H1 (cell line): Measurements from ENCODE around the gene LMNA. TPM values are rescaled to one million over a fixed set of nuclear protein-coding genes. Genes with fewer than 3 reads are reported as not detected.
"Not testable (repeated sequence)": the region's sequence is repeated elsewhere in the genome, so short reads cannot be mapped to it uniquely, and the experiment has no call there.

Experiments
- CTCF ChIA-PET: fragments of 300-600 bp; sonication (Branson Sonifier 250); formaldehyde crosslinking; loops from one replicate; lab custom pipeline; 2021; ENCODE audit not compliant: partially characterized antibody; lab: Charles Lee
- POLR2A ChIA-PET: fragments of 300-600 bp; sonication (Branson Sonifier 250); formaldehyde crosslinking; loops from one replicate; lab custom pipeline; 2021; ENCODE audit warnings: inconsistent platforms; ENCODE audit not compliant: partially characterized antibody; lab: Charles Lee
- DNase-seq, 2 experiments: peaks; one replicate each; pipeline versions ENCODE4 v3.0.0 to v3.0.0-alpha.2; 2010 to 2022; ENCODE audit warnings: low spot score in 2 of 2, low read depth in 1 of 2, mixed read lengths in 1 of 2
- FAIRE-seq: peaks from 2 replicates; lab custom pipeline; 2011; peaks lifted over from hg19 to GRCh38; lab: Jason Lieb, UNC
- H2AFZ ChIP-seq: 2 replicates; pipeline ENCODE4 v1.8.1; 2012; ENCODE audit warnings: low read length, inconsistent platforms
- H2AK5ac ChIP-seq: 2 replicates; pipeline ENCODE4 v1.6.1; 2013; ENCODE audit warnings: low read depth, low read length
- H2BK120ac ChIP-seq: replicated peaks from 2 replicates; pipeline ENCODE3; 2013; ENCODE audit warnings: low read depth, low read length, inconsistent platforms
- H2BK12ac ChIP-seq: 2 replicates; pipeline ENCODE4 v1.6.1; 2013; ENCODE audit warnings: low read depth, low read length
- H2BK15ac ChIP-seq: 2 replicates; pipeline ENCODE4 v1.6.1; 2013; ENCODE audit warnings: low read length
- H2BK20ac ChIP-seq: 2 replicates; pipeline ENCODE4 v1.6.1; 2013; ENCODE audit warnings: low read length
- H2BK5ac ChIP-seq: 2 replicates; pipeline ENCODE4 v1.6.1; 2013; ENCODE audit warnings: low read depth, low read length
- H3K14ac ChIP-seq: 2 replicates; pipeline ENCODE4 v1.6.1; 2013; ENCODE audit warnings: inconsistent platforms; ENCODE audit not compliant: insufficient read length
- H3K18ac ChIP-seq: 2 replicates; pipeline ENCODE4 v1.6.1; 2013; ENCODE audit warnings: low read length; ENCODE audit errors: extremely low read depth
- H3K23ac ChIP-seq: 2 replicates; pipeline ENCODE4 v1.6.1; 2013; ENCODE audit warnings: inconsistent platforms; ENCODE audit not compliant: insufficient read length
- H3K23me2 ChIP-seq: 2 replicates; pipeline ENCODE4 v1.6.1; 2013; ENCODE audit warnings: low read depth, low read length
- H3K27ac ChIP-seq: 2 replicates; pipeline ENCODE4 v1.6.1; 2011; ENCODE audit warnings: low read depth, low read length, inconsistent platforms
- H3K27me3 ChIP-seq, 4 experiments: replicated peaks in 1 of 4; 1 replicate in 1 of 4; 2 replicates in 3 of 4; pipeline versions ENCODE4 v1.6.1 to v1.8.1; 2011 to 2013; ENCODE audit warnings: low read length in 3 of 4, mild to moderate bottlenecking in 3 of 4, inconsistent platforms in 2 of 4, mixed read lengths in 2 of 4, moderate library complexity in 1 of 4; ENCODE audit not compliant: control insufficient read depth in 3 of 4, insufficient read depth in 3 of 4; ENCODE audit errors: extremely low read depth in 1 of 4
- H3K36me3 ChIP-seq, 4 experiments: 2 replicates each; pipeline versions ENCODE4 v1.6.1 to v1.8.1; 2011 to 2013; ENCODE audit warnings: mild to moderate bottlenecking in 4 of 4, low read length in 3 of 4, moderate library complexity in 2 of 4, control low read depth in 1 of 4, inconsistent platforms in 1 of 4; ENCODE audit not compliant: insufficient read depth in 4 of 4, control insufficient read depth in 2 of 4
- H3K4ac ChIP-seq: replicated peaks from 2 replicates; pipeline ENCODE3; 2013; ENCODE audit warnings: low read length, low read depth, mixed read lengths, inconsistent platforms; ENCODE audit not compliant: insufficient read length
- H3K4me1 ChIP-seq, 4 experiments: replicated peaks in 1 of 4; 1 replicate in 1 of 4; 2 replicates in 3 of 4; pipeline versions ENCODE4 v1.6.1 to v1.8.1; 2011 to 2013; ENCODE audit warnings: low read length in 3 of 4, inconsistent platforms in 2 of 4, mixed read lengths in 1 of 4; ENCODE audit not compliant: insufficient read depth in 4 of 4, control insufficient read depth in 3 of 4
- H3K4me2 ChIP-seq, 2 experiments: 2 replicates each; pipeline versions ENCODE4 v1.6.1 to v1.8.1; 2011 to 2013; ENCODE audit warnings: low read depth in 2 of 2, low read length in 2 of 2, control low read depth in 1 of 2, inconsistent platforms in 1 of 2, mild to moderate bottlenecking in 1 of 2; ENCODE audit not compliant: insufficient read depth in 1 of 2
- H3K4me3 ChIP-seq, 4 experiments: fragments of 200-600, 300-600 bp in 1 of 4; sonication (generic), shearing (Covaris generic), sonication (Bioruptor Twin) in 1 of 4; 2 replicates each; pipeline versions ENCODE4 v1.5.1 to v1.8.1; 2011 to 2016; ENCODE audit warnings: low read length in 4 of 4, low read depth in 3 of 4, control low read depth in 2 of 4, inconsistent platforms in 2 of 4, mild to moderate bottlenecking in 2 of 4, mixed read lengths in 1 of 4, moderate library complexity in 1 of 4; ENCODE audit not compliant: insufficient read depth in 2 of 4; ENCODE audit errors: extremely low read depth in 1 of 4
- H3K56ac ChIP-seq: replicated peaks from 2 replicates; pipeline ENCODE3; 2013; ENCODE audit warnings: low read depth, mild to moderate bottlenecking, mixed read lengths, low read length, inconsistent platforms; ENCODE audit not compliant: insufficient read length
- H3K79me1 ChIP-seq: 2 replicates; pipeline ENCODE4 v1.6.1; 2013; ENCODE audit warnings: low read depth, low read length, control low read depth
- H3K79me2 ChIP-seq, 2 experiments: 2 replicates each; pipeline versions ENCODE4 v1.6.1 to v1.8.1; 2012 to 2013; ENCODE audit warnings: low read length in 2 of 2, mild to moderate bottlenecking in 2 of 2, inconsistent platforms in 1 of 2; ENCODE audit not compliant: insufficient read depth in 2 of 2, control insufficient read depth in 1 of 2
- H3K9ac ChIP-seq, 4 experiments: replicated peaks in 1 of 4; 1 replicate in 1 of 4; 2 replicates in 3 of 4; pipeline versions ENCODE4 v1.6.1 to v1.8.1; 2011 to 2013; ENCODE audit warnings: low read depth in 3 of 4, low read length in 3 of 4, control low read depth in 2 of 4, mild to moderate bottlenecking in 2 of 4, moderate library complexity in 2 of 4, inconsistent platforms in 1 of 4; ENCODE audit errors: extremely low read depth in 1 of 4
- H3K9me3 ChIP-seq, 2 experiments: 2 replicates each; pipeline versions ENCODE4 v1.6.1 to v1.8.1; 2012 to 2013; ENCODE audit warnings: mild to moderate bottlenecking in 2 of 2, moderate library complexity in 2 of 2, control low read depth in 1 of 2, inconsistent platforms in 1 of 2, low read depth in 1 of 2, low read length in 1 of 2, mixed read lengths in 1 of 2; ENCODE audit not compliant: insufficient read depth in 2 of 2
- H4K20me1 ChIP-seq, 2 experiments: replicated peaks in 1 of 2; 2 replicates each; pipeline versions ENCODE3 to v1.8.1; 2011 to 2013; ENCODE audit warnings: inconsistent platforms in 2 of 2, low read length in 2 of 2, mild to moderate bottlenecking in 1 of 2; ENCODE audit not compliant: insufficient read depth in 2 of 2, control insufficient read depth in 1 of 2
- H4K5ac ChIP-seq: 2 replicates; pipeline ENCODE4 v1.6.1; 2013; ENCODE audit warnings: low read length, low read depth, mixed read lengths, inconsistent platforms; ENCODE audit not compliant: insufficient read length
- H4K8ac ChIP-seq: 2 replicates; pipeline ENCODE4 v1.8.0; 2013; ENCODE audit warnings: mild to moderate bottlenecking, moderate library complexity, low read length, inconsistent platforms; ENCODE audit not compliant: insufficient read depth; ENCODE audit errors: extremely low read depth
- H4K91ac ChIP-seq: replicated peaks from 2 replicates; pipeline ENCODE3; 2013; ENCODE audit warnings: low read length, mixed read lengths, inconsistent platforms; ENCODE audit not compliant: insufficient read length
- ASH2L ChIP-seq: fragments of 200-600, 300-600 bp; sonication (generic); IDR thresholded peaks from one replicate; pipeline ENCODE4 v1.7.1; 2017; ENCODE audit warnings: low read length
- WGBS, 2 experiments: shearing (Covaris generic) in 1 of 2; methylation state at CpG; one replicate each; pipeline versions ENCODE4 v1.1.6 to v1.1.7; 2013 to 2015; ENCODE audit warnings: low lambda C conversion rate in 2 of 2, mixed read lengths in 2 of 2, inconsistent platforms in 1 of 2, low coverage in 1 of 2, missing lambda C conversion rate in 1 of 2; ENCODE audit not compliant: insufficient replicate concordance in 2 of 2, insufficient coverage in 1 of 2, insufficient read length in 1 of 2; ENCODE audit errors: extremely low coverage in 1 of 2, missing lambda C conversion rate in 1 of 2; 5-methylcytosine and 5-hydroxymethylcytosine counted together
- polyA plus RNA-seq, 7 experiments: library from polyadenylated mRNA; depleted of rRNA in 3 of 7; stranded (reverse) in 5 of 7; unstranded in 2 of 7; fragments of >200 nt in 5 of 7; fragments of 200-250 nt in 2 of 7; gene quantifications; 1 replicate in 5 of 7; 2 replicates in 1 of 7; 4 replicates in 1 of 7; pipeline versions ENCODE4 v1.2.1 to v1.2.3, GENCODE V29; 2011 to 2013; ENCODE audit warnings: missing spikeins in 2 of 7, mixed read lengths in 2 of 7
- total RNA-seq: library from RNA; stranded (reverse); fragmentation: NEBNext Ultra II Directional; extraction: Animal tissue kit (Norgen Biotek cat#: 25700); gene quantifications from 2 replicates; pipeline ENCODE4 v1.2.1, GENCODE V29; 2021

The LMNA gene
- total and polyA plus RNA-seq, 2 of the 8 experiments (the other 6 are each of a cell fraction or from before 2014, with no cell fraction given): 25.8 to 46.8 TPM

DNA sequence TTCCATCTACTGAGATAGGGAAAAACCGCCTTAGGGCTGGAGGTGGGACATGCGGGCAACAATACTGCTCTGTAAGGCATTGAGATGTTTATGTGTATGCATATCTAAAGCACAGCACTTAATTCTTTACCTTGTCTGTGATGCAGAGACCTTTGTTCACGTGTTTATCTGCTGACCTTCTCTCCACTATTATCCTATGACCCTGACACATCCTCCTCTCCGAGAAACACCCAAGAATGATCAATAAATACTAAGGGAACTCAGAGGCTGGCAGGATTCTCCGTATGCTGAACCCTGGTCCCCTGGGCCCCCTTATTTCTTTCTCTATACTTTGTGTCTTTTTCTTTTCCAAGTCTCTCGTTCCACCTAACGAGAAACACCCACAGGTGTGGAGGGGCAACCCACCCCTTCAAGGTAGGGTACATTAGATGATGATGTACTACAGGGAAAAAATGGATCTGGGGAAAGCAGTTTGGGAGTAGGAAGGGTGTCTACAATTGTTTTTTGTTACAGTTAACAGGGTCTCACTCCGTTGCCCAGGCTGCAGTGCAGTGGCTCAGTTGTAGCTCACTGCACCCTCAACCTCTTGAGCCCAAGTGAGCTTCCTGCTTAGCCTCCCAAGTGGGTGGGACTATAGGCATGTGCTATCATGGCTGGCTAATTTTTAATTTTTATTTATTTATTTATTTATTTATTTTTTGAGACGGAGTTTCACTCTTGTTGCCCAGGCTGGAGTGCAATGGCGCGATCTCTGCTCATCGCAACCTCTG, 67.7 kb downstream of the LMNA start:
- peak overlapping the region in 2 of 4 experiments; percentile 26 to 62; a peak in 2 of 7 replicates for H3K9ac ChIP-seq
- 57% methylated on average over 12 of the region's 12 CpGs; no CpG with 5 or more reads in 1 of the 2 experiments for WGBS, 2 experiments
- H2AFZ ChIP-seq, H3K14ac ChIP-seq, H3K27me3 ChIP-seq, H4K20me1 ChIP-seq, H3K23ac ChIP-seq, H3K36me3 ChIP-seq, H3K79me1 ChIP-seq, H3K56ac ChIP-seq, H3K9me3 ChIP-seq, DNase-seq, H3K79me2 ChIP-seq, H3K23me2 ChIP-seq, FAIRE-seq: not testable (repeated sequence)
- H4K8ac ChIP-seq: peak overlapping the region; percentile 39; the same call in 1 of the 2 replicates
- peak overlapping the region; percentile 1 to 42; a peak in 3 of 4 replicates for H3K4me2 ChIP-seq
- H3K4me1 ChIP-seq: peaks cover 4 to 16% (median 10%) of the 10 kb centered on the region in 4 experiments
- peak overlapping the region; percentile 63 for H3K4ac ChIP-seq
- peak overlapping the region; percentile 100 for H3K18ac ChIP-seq
- peak overlapping the region; percentile 91 for H2BK5ac ChIP-seq
- H2BK20ac ChIP-seq: 0 out of 2 replicates have a peak overlapping the region, but pooled peaks have one; percentile 90
- H2BK12ac ChIP-seq: peak overlapping the region; percentile 99; the same call in 1 of the 2 replicates
- ChIA-PET CTCF (interaction anchor here (0.6 to 1.3 kb wide), 2 partner anchors 36 to 40 kb away, joined by 4 to 5 read pairs; no protein-coding TSS in a partner anchor), POLR2A (interaction anchor here (0.8 to 1.8 kb wide), 9 partner anchors 11 to 155 kb away, joined by 3 to 11 read pairs (median 3); partner anchors contain the start of gene PMF1)
- TF ChIP-seq ASH2L: peak; percentile 33
- peak overlapping the region; percentile 84; the same call in 1 of the 2 replicates for H3K27ac ChIP-seq
- H3K4me3 ChIP-seq: peak overlapping the region in 1 of 4 experiments; percentile 39; a peak in 1 of 8 replicates
- H2AK5ac ChIP-seq: peak overlapping the region; percentile 91; the same call in 1 of the 2 replicates
- peak overlapping the region; percentile 100 for H4K91ac ChIP-seq
- peak overlapping the region; percentile 100 for H2BK120ac ChIP-seq
- H2BK15ac ChIP-seq: peak overlapping the region; percentile 95; the same call in 1 of the 2 replicates
- H4K5ac ChIP-seq: peak overlapping the region; percentile 98
